ENCODE data around the gene AKR1B15.
"Not testable (repeated sequence)": the region's sequence is repeated elsewhere in the genome, so short reads cannot be mapped to it uniquely, and the experiment has no call there.

AKR1B15 gene

DNA sequence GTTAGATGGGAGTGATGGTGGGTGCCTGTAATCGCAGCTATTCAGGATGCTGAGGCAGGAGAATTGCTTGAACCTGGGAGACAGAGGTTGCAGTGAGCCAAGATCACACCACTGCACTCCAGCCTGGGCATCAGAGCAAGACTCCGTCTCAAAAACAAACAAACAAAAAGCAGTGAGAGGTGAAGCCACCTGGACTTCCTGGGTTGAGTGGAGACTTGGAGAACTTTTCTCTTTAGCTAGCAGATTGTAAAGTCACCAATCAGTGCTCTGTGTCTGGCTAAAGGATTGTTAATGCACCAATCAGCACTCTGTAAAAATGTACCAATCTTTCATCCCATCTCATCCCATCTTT, 14.5 kb downstream of the AKR1B15 start:
- DNase-seq (ENCODE audit: low read depth) = not testable (repeated sequence)

DNA sequence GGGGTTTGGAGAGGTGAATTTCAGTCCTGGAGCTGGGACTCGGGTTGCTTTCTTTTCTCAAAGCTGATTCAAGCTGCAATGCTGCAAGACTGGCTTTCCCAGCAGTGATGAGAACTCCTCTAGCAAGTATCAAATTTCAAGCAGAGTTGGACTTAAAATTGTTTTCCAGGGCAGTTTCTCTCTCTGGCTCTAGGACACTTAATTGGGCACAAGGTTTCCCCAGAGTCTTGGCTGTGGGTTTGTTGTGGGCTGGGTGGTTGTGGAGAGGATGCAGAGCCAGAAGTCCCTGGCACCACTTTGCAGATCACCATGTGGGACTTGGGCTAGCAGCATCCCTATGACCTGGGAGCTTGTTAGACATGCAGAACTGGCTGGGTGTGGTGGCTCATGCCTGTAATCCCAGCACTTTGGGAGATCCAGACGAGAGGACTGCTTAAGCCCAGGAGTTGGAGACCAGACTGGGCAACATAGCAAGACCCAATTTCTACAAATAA, 16.8 kb downstream of the AKR1B15 start:
- DNase-seq (ENCODE audit: low read depth) = no peak

DNA sequence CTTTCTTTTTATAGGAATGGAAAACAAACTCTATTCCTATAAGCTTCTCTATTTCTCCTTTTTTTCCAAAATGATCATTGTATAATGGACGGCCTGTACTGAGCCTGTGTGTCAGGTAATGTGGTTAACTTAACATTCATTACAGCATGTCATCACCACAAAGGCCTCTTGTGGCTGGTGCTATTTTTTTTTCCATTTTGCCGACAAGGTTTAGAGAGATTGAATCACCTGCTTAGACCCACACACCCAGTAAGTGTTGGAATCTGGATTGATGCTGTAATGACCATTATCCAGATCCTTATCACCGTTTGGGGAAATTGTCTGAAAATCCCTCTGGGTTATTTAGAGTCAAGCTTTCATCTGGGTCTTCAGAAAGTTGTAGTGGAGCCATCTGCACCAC, 18.5 kb downstream of the AKR1B15 start:
- DNase-seq (ENCODE audit: low read depth) = no peak

DNA sequence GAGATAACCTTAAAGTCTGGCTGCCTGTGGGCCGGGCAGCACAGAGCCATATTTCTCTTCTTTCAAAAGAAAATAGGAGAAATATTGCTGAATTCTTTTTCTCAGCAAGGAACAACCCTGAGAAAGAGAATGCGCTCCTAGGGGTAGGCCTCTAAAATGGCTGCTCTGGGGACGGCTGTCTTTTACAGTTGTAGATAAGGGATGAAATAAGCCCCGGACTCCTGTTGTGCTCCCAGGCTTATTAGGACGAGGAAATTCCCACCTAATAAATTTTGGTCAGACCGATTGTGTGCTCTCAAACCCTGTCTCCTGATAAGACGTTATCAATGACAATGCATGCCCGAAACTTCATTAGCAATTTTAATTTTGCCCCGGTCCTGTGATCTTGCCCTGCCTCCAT, 21.1 kb downstream of the AKR1B15 start:
- DNase-seq (ENCODE audit: low read depth) = not testable (repeated sequence)

DNA sequence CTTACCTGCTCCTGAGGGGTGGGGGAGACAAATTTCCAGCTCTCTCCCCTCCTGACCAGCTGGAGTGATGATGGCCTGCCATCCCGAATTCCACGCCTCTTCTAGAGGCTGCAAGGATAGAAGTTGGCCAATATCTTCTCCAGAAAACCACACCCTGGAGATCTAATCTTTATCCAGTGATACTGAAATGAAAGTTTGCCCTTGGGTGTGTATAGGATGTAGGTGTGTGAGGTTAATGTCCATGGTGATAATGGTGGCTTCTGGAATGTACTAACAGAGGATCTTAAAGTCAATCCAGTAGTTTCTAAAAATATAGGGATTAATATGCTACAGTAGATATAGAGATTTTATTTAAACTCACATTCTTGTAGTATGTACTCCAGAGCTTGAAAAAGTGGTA, 22.2 kb downstream of the AKR1B15 start:
- DNase-seq (ENCODE audit: low read depth) = no peak

DNA sequence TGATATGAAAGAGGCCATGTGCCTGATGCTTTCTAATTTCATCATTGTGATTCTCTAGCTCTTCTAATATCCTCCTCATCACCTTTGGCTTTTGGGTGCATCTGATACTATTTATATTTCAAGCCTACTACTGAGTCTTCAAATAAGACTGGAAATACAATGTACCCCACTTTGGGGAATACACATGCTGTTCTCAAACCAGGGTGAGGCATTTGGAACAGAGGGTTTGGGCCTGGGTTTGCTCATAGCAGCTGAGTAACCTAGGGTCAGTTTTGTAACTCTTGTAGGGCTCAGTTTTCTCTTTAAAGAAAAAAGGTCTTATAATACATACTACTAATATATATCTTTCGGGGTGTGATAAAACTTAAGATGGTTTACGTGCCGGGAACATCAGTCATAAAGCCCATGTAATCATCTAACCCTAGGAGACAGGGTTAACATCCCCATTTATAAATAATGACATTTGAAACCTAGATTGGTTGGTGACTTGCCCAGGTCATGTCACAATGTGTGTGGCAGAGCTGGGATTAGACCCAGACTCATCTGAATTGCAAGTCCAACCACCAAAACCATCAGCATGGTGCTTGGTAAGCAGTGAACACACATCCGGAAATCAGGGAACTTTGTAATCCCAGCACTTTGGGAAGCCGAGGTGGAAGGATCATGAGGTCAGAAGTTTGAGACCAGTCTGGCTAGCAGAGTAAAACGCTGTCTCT, 23.0 kb downstream of the AKR1B15 start:
- no peak for DNase-seq (ENCODE audit: low read depth)

DNA sequence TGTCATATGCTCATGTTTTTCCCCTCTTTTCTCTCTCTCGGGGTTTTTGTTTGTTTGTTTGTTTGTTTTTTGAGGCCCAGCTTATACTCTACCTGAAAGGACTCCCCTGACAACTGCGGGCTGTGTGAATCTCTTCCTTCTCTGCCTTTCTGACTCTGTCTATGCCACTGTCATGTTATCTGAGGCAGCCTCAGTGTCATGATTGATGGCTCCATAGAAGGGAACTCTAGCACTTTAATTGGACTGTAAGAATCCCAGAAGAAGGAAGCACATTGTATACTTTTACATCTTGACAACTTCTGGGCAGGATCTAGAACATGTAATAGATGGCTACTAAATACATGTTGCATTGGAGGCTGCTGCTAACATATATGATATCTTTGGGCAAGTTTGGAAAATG, 25.4 kb downstream of the AKR1B15 start:
- no peak for DNase-seq (ENCODE audit: low read depth)

DNA sequence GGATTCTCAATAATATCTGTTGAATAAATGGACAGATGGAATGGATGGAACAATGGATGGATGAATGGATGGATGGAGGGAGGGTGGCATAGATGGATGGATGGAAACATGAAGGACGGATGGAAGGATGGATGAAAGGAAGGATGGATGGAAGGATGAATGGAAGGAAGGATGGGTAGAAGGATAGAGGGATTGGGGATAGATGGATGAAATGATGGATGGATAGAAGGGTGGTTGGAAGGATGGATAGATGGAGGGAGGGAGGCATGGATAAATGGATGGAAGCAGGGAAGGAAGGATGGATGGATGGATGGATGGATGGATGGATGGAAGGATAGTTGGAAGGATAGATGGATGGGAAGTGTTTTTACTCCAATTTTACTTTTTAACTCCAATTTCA, 35.4 kb downstream of the AKR1B15 start:
- no peak for DNase-seq (ENCODE audit: low read depth)

DNA sequence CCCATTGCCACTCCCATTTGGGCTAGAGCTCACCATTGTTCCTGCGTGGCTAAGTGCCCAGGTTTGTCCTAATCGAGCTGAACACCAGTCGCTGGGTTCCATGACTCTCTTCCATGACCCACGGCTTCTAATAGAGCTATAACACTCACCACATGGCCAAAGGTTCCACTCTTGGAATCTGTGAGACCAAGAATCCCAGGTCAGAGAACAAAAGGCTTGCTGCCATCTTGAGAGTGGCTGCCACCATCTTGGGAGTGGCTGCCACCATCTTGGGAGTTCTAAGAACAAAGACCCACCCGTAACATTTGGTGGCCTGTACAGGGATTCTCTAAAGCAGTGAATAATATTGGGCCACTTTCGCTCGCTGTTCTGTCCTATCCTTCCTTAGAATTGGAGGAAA, 37.0 kb downstream of the AKR1B15 start:
- no peak for DNase-seq (ENCODE audit: low read depth)

DNA sequence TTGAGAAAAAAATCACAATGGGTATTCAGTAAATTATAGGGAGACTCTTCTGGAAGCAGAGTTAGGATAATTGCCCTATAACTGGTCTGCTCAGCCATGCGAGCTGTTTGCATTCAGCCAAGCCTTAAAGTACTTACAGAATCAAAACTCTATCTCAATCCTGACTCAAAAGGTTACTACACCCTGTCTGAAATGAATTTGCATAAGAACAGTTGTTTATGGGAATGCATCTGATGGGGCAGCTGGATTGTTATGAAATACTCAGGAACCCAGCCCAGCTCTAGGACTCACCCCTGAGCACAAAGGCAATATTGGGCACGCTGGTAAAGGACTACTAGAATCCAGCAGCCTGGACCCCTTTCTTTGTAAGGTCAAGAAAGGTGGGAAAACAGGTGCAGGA, 38.8 kb downstream of the AKR1B15 start:
- no peak for DNase-seq (ENCODE audit: low read depth)

DNA sequence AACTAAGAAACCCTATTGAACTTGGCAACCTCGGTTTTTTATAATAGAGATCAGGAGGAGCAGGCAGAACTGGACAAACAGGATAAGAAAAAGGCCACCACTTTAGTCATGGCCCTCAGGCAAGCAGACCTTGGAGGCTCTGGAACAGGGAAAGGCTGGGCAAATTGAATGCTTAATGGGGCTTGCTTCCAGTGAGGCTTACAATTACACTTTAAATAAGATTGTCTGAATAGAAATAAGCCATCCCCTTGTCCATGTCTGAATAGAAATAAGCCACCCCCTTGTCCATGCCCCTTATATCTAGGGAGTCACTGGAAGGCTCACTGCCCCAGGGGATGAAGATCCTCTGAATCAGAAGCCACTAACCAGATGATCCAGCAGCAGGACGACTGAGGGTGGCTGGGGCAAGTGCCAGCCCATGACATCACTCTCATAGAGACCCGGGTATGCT, 40.6 kb downstream of the AKR1B15 start:
- no peak for DNase-seq (ENCODE audit: low read depth)

DNA sequence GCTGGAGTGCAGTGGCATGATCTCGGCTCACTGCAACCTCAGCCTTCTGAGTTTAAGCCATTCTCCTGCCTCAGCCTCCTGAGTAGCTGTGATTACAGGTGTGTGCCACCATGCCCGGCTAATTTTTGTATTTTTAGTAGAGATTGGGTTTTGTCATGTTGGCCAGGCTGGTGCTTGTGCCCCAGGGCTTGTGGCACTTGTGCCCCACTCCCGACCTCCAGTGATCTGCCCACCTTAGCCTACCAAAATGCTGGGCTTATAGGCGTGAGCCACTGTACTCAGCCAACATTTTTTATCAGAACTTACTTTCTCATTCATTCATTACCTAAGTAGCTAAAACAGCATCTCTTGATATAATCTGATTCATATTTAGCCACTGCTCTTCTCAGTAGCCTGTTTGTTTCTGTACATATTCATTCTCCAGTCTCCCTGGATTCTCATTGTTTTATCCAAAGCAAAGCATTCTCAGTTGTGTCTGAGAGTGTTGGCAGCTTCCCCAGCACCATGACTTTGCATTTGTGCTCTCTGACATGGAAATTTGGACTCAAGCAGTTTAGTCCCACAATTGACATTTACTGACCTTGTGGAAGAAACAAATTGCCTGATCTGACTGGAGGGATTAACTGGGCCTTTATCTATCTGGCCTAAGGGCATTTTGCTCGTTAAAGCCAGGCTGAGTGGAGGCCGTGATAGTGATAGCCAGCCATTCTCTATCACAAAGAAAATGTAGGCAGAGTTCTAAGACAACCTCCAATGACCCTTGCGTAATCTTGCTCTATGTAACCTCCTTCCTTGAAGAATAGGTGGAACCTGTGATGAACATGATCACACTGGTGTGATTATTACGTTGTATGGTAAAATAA, 44.9 kb downstream of the AKR1B15 start:
- DNase-seq (ENCODE audit: low read depth) = no peak

DNA sequence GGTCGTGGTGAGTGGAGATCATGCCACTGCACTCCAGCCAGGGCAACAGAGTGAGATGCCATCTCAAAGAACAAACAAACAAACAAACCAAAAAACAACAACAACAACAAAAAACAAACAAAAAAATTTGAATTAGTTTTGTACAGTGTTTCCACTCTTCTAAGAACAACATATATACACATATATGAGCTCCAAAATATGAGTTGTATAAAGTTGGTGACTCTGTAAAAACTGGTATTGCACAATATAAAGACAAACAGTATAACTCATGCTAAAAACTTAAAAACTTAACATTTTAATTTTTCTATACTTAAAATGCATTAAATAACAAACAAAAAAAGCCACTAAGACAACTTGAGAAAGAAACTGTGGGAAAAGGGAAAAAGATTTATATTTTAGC, 46.0 kb downstream of the AKR1B15 start:
- DNase-seq (ENCODE audit: low read depth) = no peak

DNA sequence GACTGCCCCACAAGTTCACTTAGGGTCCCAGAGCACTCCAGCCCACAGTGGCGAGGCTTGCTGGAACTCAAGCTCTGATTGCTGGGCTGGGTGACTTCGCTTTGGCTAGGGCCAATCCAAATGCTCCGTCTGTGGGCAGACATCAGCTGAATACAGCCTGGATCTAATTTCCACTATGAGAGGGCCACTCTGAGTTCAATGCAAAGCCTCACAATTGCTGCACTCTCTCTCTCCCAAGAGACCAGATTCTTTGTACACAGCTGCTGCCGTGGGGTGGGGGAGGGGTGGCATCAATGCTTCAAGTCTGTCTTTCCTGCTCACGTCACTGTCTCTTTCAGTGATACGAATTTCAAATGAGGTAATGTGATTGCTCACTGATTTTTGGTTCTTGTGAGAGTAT, 50.5 kb downstream of the AKR1B15 start:
- DNase-seq (ENCODE audit: low read depth) = no peak

DNA sequence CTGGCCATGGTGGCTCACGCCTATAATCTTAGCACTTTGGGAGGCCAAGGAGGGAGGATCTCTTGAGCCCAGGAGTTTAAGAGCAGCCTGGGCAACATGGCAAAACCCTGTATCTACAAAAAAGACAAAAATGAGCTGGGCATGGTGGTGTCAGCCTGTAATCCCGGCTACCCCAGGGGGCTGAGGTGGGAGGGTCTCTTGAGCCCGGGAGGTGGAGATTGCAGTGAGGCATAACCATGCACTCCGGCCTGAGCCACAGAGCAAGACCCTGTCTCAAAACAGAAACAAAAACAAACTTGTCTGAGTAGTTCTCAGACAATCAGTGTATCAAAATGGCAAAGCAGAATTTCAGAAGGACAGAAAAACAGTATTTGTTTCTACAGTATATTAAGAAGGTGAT, 52.5 kb downstream of the AKR1B15 start:
- no peak for DNase-seq (ENCODE audit: low read depth)

DNA sequence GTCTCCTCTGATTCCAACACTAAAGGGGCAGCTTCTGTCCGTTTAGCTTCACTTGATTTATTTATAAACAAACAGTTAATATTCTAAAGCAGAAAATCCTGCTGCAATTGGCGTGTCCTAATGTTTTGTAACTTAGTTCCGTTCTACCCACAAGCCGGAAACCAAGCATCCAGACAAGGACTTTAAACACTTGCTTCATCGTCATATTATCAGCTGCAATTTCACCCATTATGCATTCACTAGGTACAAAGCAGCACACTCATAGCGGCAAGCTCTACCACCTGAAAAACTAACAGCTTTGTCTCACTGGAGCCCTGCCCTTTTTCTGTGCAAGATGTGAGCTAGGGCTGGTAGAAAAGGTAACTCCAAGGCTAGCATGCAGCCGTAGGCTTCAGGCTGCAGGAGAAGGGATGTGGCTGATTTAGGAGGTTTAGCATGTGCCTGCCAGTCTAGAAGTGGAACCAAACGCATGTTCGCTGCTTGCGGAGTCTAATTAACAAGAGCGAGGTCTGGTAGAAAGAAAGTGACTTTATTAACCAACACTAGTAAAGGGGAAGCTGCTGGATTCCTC, 54.1 kb downstream of the AKR1B15 start:
- DNase-seq (ENCODE audit: low read depth) = no peak

DNA sequence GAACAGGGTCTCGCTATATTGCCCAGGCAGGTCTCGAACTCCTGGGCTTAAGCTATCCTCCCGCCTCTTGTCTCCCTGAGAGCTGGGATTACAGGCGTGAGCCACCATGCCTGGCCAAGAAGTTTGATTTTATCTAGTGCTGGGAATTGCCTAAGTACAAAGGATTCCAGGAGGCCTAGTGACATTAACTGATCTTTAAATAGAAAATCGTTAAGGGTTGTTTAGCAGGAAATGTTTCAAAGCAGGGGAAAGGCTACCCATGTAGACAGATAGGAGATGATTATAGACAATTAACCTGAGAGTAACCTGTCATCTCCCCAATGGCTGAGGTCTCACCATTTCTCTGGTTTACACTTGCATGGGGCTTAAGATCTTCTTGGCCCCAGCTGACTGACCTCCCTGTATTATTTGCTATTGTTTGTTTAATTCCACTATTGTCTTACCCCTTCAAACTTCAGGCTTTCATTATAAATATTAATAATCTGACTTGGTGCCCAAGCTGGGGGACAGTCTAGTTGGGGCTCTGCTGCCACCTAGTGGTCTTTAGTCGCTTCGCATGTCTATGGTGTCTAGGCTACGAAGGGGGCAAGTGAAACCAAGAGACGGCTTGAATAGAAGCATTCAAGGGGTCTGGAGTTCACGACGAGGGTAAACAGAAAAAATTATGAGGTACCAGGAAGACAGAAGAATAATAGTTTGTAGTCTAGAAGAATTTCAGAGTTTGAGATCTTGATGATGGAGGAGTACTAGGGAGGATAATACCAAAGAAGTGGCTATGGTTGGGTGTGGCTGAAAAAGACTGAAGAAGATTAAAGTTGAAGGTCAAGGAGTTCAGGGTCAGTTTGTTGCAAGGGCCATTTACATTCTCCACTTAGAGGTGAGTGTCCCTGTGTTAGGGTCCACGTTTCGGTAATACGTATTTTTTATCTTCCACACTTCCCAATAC, 57.3 kb downstream of the AKR1B15 start:
- peak; percentile 28 for DNase-seq (ENCODE audit: low read depth)

DNA sequence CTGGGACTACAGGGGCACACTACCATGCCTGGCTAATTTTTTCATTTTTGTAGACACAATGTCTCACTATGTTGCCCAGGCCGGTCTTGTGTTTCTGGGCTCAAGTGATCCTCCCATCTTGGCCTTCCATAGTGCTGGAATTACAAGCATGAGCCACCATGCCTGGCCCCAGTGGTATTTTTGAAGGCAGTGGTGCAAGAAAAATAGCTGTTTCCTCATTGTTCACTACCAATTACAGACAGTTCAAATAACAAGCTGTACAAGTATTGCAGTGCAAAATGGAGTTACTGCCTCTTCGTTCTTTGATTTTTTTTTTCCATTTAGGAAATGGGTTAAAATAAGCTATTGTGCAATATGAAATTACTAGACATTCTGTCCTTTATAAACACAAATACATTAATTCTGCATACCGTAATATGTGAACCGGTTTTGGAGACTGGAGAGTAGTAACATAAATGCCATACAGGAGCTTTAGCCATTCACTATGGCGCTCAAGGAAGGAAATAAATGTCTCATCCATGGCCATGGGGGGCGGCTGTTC, 62.8 kb downstream of the AKR1B15 start:
- DNase-seq (ENCODE audit: low read depth) = no peak

DNA sequence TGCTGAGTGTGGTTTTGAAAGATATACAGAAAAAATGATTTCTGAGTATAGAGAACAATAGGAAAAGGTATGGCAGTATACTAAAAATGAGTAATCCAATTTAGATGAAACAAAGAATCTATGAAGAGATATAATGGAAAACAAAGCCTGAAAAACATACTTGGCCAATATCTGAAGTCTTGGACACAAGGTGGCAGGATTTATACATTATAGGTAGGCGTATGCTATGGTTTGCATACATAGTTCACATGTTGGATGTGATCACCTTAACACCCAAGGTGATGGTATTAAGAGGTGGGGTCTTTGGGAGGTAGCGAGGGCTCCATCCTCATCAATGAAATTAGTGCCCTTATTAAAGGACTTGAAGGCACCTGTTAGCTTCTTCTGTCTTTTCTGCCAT, 63.3 kb downstream of the AKR1B15 start:
- no peak for DNase-seq (ENCODE audit: low read depth)

DNA sequence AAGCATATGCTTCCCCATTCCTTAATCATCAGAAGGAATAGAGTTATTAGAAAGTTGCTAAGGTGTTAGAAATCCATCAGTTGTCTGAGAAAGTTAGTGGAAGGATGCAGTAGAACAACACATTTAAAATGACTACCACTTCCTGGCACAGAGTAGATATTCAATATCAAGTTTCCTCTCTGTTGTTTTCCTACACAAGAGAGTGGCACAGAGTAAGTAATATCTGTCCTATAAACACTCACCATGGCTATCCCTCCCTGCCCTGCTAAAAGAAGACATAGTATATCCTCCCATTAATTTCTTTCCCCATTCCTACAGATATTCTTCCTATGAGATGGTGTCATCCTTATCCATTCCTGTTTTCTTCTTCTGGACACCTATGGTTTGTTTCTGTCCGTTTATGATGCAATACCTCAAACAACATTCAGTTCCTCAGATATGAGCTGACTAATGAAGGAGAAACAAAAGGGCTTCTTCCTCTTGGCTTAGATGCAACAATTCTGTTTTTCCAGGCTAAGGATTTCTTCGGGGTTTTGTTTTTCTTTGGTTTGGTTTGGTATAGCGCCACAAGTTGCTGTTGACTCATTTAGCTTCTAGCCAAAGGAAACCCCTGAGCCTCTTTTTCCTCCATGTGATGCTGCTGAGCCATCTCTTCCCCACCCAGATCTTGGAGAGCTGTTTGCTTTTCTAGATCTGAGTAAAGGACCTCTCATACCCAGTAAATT, 64.9 kb downstream of the AKR1B15 start:
- DNase-seq (ENCODE audit: low read depth) = no peak

DNA sequence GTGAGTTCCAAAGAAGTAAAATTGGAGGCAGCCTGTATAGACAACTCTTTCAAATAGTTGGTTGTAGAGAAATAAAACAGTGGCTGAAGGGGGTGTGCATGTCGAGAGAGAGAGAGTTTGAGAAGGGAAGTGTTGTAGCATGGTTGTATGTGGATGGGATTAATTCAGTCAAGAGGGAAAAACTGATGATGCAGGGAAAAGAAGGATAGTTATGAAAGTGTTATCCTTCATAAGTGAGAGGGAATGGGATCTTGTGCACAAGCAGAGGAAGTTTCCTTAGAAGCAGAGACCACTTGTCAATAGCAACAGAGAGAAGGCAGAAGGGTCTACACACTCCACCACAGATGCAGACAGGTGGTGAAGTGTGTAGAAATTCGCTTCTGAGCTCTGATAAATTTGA, 67.7 kb downstream of the AKR1B15 start:
- no peak for DNase-seq (ENCODE audit: low read depth)

Measured in activated gamma-delta T cell treated with anti-CD3 and anti-CD28 coated beads, Interleukin-2, amount 50 U/mL, for 16 hours (primary cell).